ENCODE measurements around the gene DGLUCY.

The DGLUCY gene

GRCh38 chr14:91270188-91270587 is 156.3 kb downstream of the DGLUCY start:
- peaks cover 2% of the 10 kb centered on the region for H3K4me1 ChIP-seq (ENCODE audit: control insufficient read depth, insufficient read depth, low read length, poor library complexity, severe bottlenecking)
- H3K36me3 ChIP-seq (ENCODE audit: control insufficient read depth, insufficient read depth, low read length): no peaks in the 10 kb centered on the region
- H3K27ac ChIP-seq (ENCODE audit: low read depth, low read length, severe bottlenecking): no peak overlapping the region
- 89 to 95% methylated on average over 5 to 6 of the region's 6 CpGs for WGBS, 2 experiments (ENCODE audit: insufficient coverage in 2 of 2)
- H3K9me3 ChIP-seq (ENCODE audit: control insufficient read depth, low read length): no peaks in the 10 kb centered on the region
- no peak overlapping the region for H3K4me3 ChIP-seq (ENCODE audit: extremely low read depth, insufficient read depth, low read length, poor library complexity, severe bottlenecking)

- WGBS, 2 experiments (ENCODE audit: insufficient coverage in 2 of 2): 100% methylated on average over 1 of the region's 8 CpGs
- Histone ChIP-seq H3K27ac (ENCODE audit: low read depth, low read length, severe bottlenecking) (no peak overlapping the region), H3K9me3 (ENCODE audit: control insufficient read depth, low read length) (no peaks in the 10 kb centered on the region), H3K4me3 (ENCODE audit: extremely low read depth, insufficient read depth, low read length, poor library complexity, severe bottlenecking) (no peak overlapping the region), H3K4me1 (ENCODE audit: control insufficient read depth, insufficient read depth, low read length, poor library complexity, severe bottlenecking) (no peaks in the 10 kb centered on the region), H3K36me3 (ENCODE audit: control insufficient read depth, insufficient read depth, low read length) (no peaks in the 10 kb centered on the region)
Observed at GRCh38 chr14:91270619-91271018, 156.7 kb downstream of the DGLUCY start.

- Histone ChIP-seq H3K4me1 (ENCODE audit: control insufficient read depth, insufficient read depth, low read length, poor library complexity, severe bottlenecking) (no peaks in the 10 kb centered on the region), H3K27ac (ENCODE audit: low read depth, low read length, severe bottlenecking) (no peak overlapping the region), H3K36me3 (ENCODE audit: control insufficient read depth, insufficient read depth, low read length) (no peaks in the 10 kb centered on the region), H3K4me3 (ENCODE audit: extremely low read depth, insufficient read depth, low read length, poor library complexity, severe bottlenecking) (no peak overlapping the region), H3K9me3 (ENCODE audit: control insufficient read depth, low read length) (no peaks in the 10 kb centered on the region)
- WGBS, 2 experiments (ENCODE audit: insufficient coverage in 2 of 2): 85 to 92% methylated on average over 9 of the region's 9 CpGs
Observed at GRCh38 chr14:91271639-91272038, 157.8 kb downstream of the DGLUCY start.

GRCh38 chr14:91272341-91273272 is 158.7 kb downstream of the DGLUCY start:
- H3K9me3 ChIP-seq (ENCODE audit: control insufficient read depth, low read length): no peaks in the 10 kb centered on the region
- no peak overlapping the region for H3K4me3 ChIP-seq (ENCODE audit: extremely low read depth, insufficient read depth, low read length, poor library complexity, severe bottlenecking)
- H3K4me1 ChIP-seq (ENCODE audit: control insufficient read depth, insufficient read depth, low read length, poor library complexity, severe bottlenecking): no peaks in the 10 kb centered on the region
- WGBS, 2 experiments (ENCODE audit: insufficient coverage in 2 of 2): 90 to 95% methylated on average over 28 to 43 of the region's 43 CpGs
- no peaks in the 10 kb centered on the region for H3K36me3 ChIP-seq (ENCODE audit: control insufficient read depth, insufficient read depth, low read length)
- no peak overlapping the region for H3K27ac ChIP-seq (ENCODE audit: low read depth, low read length, severe bottlenecking)

GRCh38 chr14:91273273-91273884 is 159.5 kb downstream of the DGLUCY start:
- Histone ChIP-seq H3K9me3 (ENCODE audit: control insufficient read depth, low read length) (no peaks in the 10 kb centered on the region), H3K4me3 (ENCODE audit: extremely low read depth, insufficient read depth, low read length, poor library complexity, severe bottlenecking) (no peak overlapping the region), H3K4me1 (ENCODE audit: control insufficient read depth, insufficient read depth, low read length, poor library complexity, severe bottlenecking) (no peaks in the 10 kb centered on the region), H3K36me3 (ENCODE audit: control insufficient read depth, insufficient read depth, low read length) (no peaks in the 10 kb centered on the region), H3K27ac (ENCODE audit: low read depth, low read length, severe bottlenecking) (no peak overlapping the region)
- 94% methylated on average over 14 to 23 of the region's 27 CpGs for WGBS, 2 experiments (ENCODE audit: insufficient coverage in 2 of 2)

- no peaks in the 10 kb centered on the region for H3K4me1 ChIP-seq (ENCODE audit: control insufficient read depth, insufficient read depth, low read length, poor library complexity, severe bottlenecking)
- whole genome bisulfite sequencing, 2 experiments (ENCODE audit: insufficient coverage in 2 of 2): 95% methylated on average over 10 to 13 of the region's 13 CpGs
- H3K4me3 ChIP-seq (ENCODE audit: extremely low read depth, insufficient read depth, low read length, poor library complexity, severe bottlenecking): no peak overlapping the region
- no peak overlapping the region for H3K27ac ChIP-seq (ENCODE audit: low read depth, low read length, severe bottlenecking)
- H3K9me3 ChIP-seq (ENCODE audit: control insufficient read depth, low read length): no peaks in the 10 kb centered on the region
- H3K36me3 ChIP-seq (ENCODE audit: control insufficient read depth, insufficient read depth, low read length): no peaks in the 10 kb centered on the region
Observed at GRCh38 chr14:91273885-91274273, 160.0 kb downstream of the DGLUCY start.

- no peaks in the 10 kb centered on the region for H3K4me1 ChIP-seq (ENCODE audit: control insufficient read depth, insufficient read depth, low read length, poor library complexity, severe bottlenecking)
- H3K27ac ChIP-seq (ENCODE audit: low read depth, low read length, severe bottlenecking): no peak overlapping the region
- 92% methylated on average over 1 to 9 of the region's 9 CpGs for WGBS, 2 experiments (ENCODE audit: insufficient coverage in 2 of 2)
- no peaks in the 10 kb centered on the region for H3K36me3 ChIP-seq (ENCODE audit: control insufficient read depth, insufficient read depth, low read length)
- H3K4me3 ChIP-seq (ENCODE audit: extremely low read depth, insufficient read depth, low read length, poor library complexity, severe bottlenecking): no peak overlapping the region
- no peaks in the 10 kb centered on the region for H3K9me3 ChIP-seq (ENCODE audit: control insufficient read depth, low read length)
Observed at GRCh38 chr14:91274796-91275195, 160.9 kb downstream of the DGLUCY start.

Measured in mesodermal cell (in vitro differentiated cells).